Measurements from ENCODE around the gene CDK5R2.

DNA sequence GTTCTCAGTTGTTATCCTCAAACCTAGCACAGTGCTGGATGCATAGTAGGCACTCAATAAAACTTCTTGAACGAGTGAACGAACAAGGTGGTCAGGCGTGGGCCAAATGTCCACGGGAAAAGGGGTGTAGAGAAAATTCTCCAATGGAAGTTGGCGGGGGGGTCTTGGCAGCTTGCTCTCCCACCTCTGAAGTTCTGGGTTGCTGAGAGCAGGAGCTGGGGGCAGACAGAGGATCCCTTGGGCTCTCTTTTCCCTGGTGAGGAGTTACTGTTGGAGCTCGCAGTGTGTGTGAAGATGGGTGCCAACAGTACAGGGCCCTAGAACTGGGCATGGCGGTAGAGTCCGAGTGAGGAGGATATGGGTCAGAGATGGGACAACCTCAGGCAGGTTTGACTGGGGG is 36.1 kb downstream of the CDK5R2 start:
- TF ChIP-seq EZH2 (IDR thresholded peaks at IDR 0.05; ENCODE audit: insufficient read depth, poor library complexity, severe bottlenecking), result no peak
- no peak for TF ChIP-seq EZH2phosphoT487 (IDR thresholded peaks at IDR 0.05; ENCODE audit: insufficient read depth, low read depth)

Data from GM23248 (cell line).